Measurements from ENCODE around the gene ROR1.

- TF ChIP-seq CTCF (conservative IDR thresholded peaks at IDR 0.05) (no peak), EZH2 (IDR thresholded peaks at IDR 0.05; ENCODE audit: low read depth) (no peak)
Observed at GRCh38 chr1:64001038-64001437, 227.2 kb downstream of the ROR1 start.
